Panc1 (cell line): ENCODE results near the gene SPACA6. TPM values are rescaled to one million over a fixed set of nuclear protein-coding genes. Genes with fewer than 3 reads are reported as not detected.

Experiments
- ATAC-seq: fragments of 200-7000 bp; cut with Tn5 transposase; 2 replicates; pipeline ENCODE4 v1.9.1; 2020; ENCODE audit warnings: mild to moderate bottlenecking, moderate library complexity
- BruUV-seq: library from RNA; stranded (reverse); fragments of 400-500 nt; replicated peaks from 2 replicates; lab custom pipeline; 2021; lab: Mats Ljungman, UMichigan
- CTCF ChIA-PET: fragments of 300-600 bp; sonication (Branson Sonifier 250); formaldehyde crosslinking; loops from one replicate; lab custom pipeline; 2022; ENCODE audit warnings: antibody characterized with exemption; lab: Charles Lee
- POLR2A ChIA-PET: fragments of 300-600 bp; sonication (Branson Sonifier 250); formaldehyde crosslinking; loops from one replicate; lab custom pipeline; 2022; ENCODE audit warnings: antibody characterized with exemption; lab: Charles Lee
- DNase-seq: peaks from one replicate; pipeline ENCODE4 v3.0.0-alpha.2; 2010; ENCODE audit warnings: low read depth, low spot score
- H3K27ac ChIP-seq: 2 replicates; pipeline ENCODE4 v1.5.1; 2011; ENCODE audit warnings: mild to moderate bottlenecking, low read length, inconsistent platforms
- H3K27me3 ChIP-seq: fragments of 200-500 bp; sonication (Bioruptor generic); 2 replicates; pipeline ENCODE4 v1.6.0; 2014; ENCODE audit warnings: low read length, inconsistent platforms; ENCODE audit not compliant: control insufficient read depth, insufficient read depth
- H3K36me3 ChIP-seq: fragments of 200-500 bp; sonication (Bioruptor generic); 2 replicates; pipeline ENCODE4 v1.5.1; 2014; ENCODE audit warnings: inconsistent platforms, mild to moderate bottlenecking, low read length, moderate library complexity; ENCODE audit not compliant: control insufficient read depth, insufficient read depth
- H3K4me1 ChIP-seq: 2 replicates; pipeline ENCODE4 v1.5.1; 2011; ENCODE audit warnings: inconsistent platforms, mild to moderate bottlenecking, low read length, moderate library complexity; ENCODE audit not compliant: control insufficient read depth, insufficient read depth
- H3K4me3 ChIP-seq, 2 experiments: 2 replicates each; pipeline ENCODE4 v1.5.1; 2011 to 2012; ENCODE audit warnings: low read depth in 2 of 2, low read length in 2 of 2, mild to moderate bottlenecking in 2 of 2, inconsistent platforms in 1 of 2, moderate library complexity in 1 of 2
- H3K9me3 ChIP-seq: fragments of 200-500 bp; sonication (Bioruptor generic); 2 replicates; pipeline ENCODE4 v1.5.1; 2014; ENCODE audit warnings: low read depth, mild to moderate bottlenecking, inconsistent platforms, low read length, moderate library complexity; ENCODE audit not compliant: control insufficient read depth, insufficient read depth
- POLR2AphosphoS5 ChIP-seq: IDR thresholded peaks from 2 replicates; pipeline ENCODE4 v1.6.1; 2012; ENCODE audit warnings: mild to moderate bottlenecking, low read depth, low read length, moderate library complexity
- SIN3A ChIP-seq: IDR thresholded peaks from 2 replicates; pipeline ENCODE4 v1.6.1; 2012; ENCODE audit warnings: low read depth, mild to moderate bottlenecking, low read length, moderate library complexity, borderline replicate concordance; ENCODE audit not compliant: insufficient read depth
- TCF7L2 ChIP-seq: IDR thresholded peaks from 2 replicates; pipeline ENCODE4 v1.6.1; 2011; ENCODE audit warnings: mild to moderate bottlenecking, low read depth, low read length, inconsistent platforms
- in situ Hi-C: cut with HindIII; loops from 2 replicates; pipeline ENCODE4 v1.10.0; 2016; ENCODE audit warnings: low sequenced_read_pairs, low pct_unique_long_range_greater_than_20kb
- intact Hi-C: fragments of 100-400 bp; cut with micrococcal nuclease; formaldehyde crosslinking; loops from one replicate; pipeline ENCODE4 v1.10.0; 2022; ENCODE audit not compliant: unreplicated experiment
- total RNA-seq: library from RNA; stranded (reverse); gene quantifications from one replicate; pipeline ENCODE4 v1.2.1, GENCODE V29; 2021; ENCODE audit not compliant: unreplicated experiment
- TF ChIP-seq, protein P1 (sequence below), 2 experiments: IDR thresholded peaks; 2 replicates each; pipeline ENCODE4 v1.6.1; 2011 to 2012; ENCODE audit warnings: low read depth in 2 of 2, control low read depth in 1 of 2, low read length in 1 of 2, mild to moderate bottlenecking in 1 of 2, moderate library complexity in 1 of 2; ENCODE audit not compliant: insufficient read depth in 1 of 2
- TF ChIP-seq, protein P2 (sequence below): fragments of 450-650 bp; IDR thresholded peaks from 2 replicates; pipeline ENCODE4 v1.5.1; 2017; ENCODE audit warnings: mild to moderate bottlenecking

The SPACA6 gene
- total RNA-seq, 1 experiment from 2014 or later, result 14.3 TPM

GRCh38 chr19:51727349-51727880 lies 34.3 kb downstream of the SPACA6 start:
- no peak for DNase-seq
- no peak for ATAC-seq
- ChIA-PET CTCF (no interaction called here), POLR2A (no interaction called here)
- no peak overlapping the region for H3K4me3 ChIP-seq
- no TSS peak for BruUV-seq
- no peak for TF ChIP-seq SIN3A
- TF ChIP-seq POLR2AphosphoS5, result no peak
- TF ChIP-seq, protein P1, sequence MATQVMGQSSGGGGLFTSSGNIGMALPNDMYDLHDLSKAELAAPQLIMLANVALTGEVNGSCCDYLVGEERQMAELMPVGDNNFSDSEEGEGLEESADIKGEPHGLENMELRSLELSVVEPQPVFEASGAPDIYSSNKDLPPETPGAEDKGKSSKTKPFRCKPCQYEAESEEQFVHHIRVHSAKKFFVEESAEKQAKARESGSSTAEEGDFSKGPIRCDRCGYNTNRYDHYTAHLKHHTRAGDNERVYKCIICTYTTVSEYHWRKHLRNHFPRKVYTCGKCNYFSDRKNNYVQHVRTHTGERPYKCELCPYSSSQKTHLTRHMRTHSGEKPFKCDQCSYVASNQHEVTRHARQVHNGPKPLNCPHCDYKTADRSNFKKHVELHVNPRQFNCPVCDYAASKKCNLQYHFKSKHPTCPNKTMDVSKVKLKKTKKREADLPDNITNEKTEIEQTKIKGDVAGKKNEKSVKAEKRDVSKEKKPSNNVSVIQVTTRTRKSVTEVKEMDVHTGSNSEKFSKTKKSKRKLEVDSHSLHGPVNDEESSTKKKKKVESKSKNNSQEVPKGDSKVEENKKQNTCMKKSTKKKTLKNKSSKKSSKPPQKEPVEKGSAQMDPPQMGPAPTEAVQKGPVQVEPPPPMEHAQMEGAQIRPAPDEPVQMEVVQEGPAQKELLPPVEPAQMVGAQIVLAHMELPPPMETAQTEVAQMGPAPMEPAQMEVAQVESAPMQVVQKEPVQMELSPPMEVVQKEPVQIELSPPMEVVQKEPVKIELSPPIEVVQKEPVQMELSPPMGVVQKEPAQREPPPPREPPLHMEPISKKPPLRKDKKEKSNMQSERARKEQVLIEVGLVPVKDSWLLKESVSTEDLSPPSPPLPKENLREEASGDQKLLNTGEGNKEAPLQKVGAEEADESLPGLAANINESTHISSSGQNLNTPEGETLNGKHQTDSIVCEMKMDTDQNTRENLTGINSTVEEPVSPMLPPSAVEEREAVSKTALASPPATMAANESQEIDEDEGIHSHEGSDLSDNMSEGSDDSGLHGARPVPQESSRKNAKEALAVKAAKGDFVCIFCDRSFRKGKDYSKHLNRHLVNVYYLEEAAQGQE (IDR thresholded peaks at IDR 0.05; ENCODE audit: insufficient read depth in 1 of 2, low read depth in 2 of 2, low read length in 1 of 2), result no peak
- TF ChIP-seq, protein P2, sequence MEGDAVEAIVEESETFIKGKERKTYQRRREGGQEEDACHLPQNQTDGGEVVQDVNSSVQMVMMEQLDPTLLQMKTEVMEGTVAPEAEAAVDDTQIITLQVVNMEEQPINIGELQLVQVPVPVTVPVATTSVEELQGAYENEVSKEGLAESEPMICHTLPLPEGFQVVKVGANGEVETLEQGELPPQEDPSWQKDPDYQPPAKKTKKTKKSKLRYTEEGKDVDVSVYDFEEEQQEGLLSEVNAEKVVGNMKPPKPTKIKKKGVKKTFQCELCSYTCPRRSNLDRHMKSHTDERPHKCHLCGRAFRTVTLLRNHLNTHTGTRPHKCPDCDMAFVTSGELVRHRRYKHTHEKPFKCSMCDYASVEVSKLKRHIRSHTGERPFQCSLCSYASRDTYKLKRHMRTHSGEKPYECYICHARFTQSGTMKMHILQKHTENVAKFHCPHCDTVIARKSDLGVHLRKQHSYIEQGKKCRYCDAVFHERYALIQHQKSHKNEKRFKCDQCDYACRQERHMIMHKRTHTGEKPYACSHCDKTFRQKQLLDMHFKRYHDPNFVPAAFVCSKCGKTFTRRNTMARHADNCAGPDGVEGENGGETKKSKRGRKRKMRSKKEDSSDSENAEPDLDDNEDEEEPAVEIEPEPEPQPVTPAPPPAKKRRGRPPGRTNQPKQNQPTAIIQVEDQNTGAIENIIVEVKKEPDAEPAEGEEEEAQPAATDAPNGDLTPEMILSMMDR, result no peak
- TF ChIP-seq TCF7L2, result no peak
- H3K36me3 ChIP-seq, result no peaks in the 10 kb centered on the region
- H3K9me3 ChIP-seq, result no peaks in the 10 kb centered on the region
- no peaks in the 10 kb centered on the region for H3K27me3 ChIP-seq
- in situ Hi-C loops, result no loop called here
- no peaks in the 10 kb centered on the region for H3K4me1 ChIP-seq
- no peak overlapping the region for H3K27ac ChIP-seq
- intact Hi-C loops, result no loop called here

DNA sequence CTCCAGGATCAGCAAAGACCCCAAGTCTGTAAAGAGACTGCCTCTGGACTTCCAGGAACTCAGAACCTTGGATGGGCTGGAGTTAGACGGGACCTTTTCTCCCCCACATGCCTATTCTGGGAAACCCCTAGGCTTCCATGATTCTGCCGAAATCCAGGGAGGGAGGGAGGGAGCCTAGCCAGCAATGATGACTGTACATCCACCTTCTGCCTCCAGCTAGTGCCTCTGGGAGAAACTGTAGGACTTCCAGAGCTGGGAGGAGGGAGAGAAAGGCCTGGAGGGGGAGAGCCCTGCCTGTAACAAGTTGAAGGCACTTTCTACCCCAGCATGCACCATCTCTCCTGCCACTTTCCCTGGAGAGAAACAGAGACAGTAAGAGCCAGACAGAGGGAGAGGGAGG lies 36.7 kb downstream of the SPACA6 start:
- H3K36me3 ChIP-seq, result no peaks in the 10 kb centered on the region
- CTCF ChIA-PET, result no interaction called here
- POLR2A ChIA-PET, result no interaction called here

More for the DNA sequence above, 36.7 kb downstream of the SPACA6 start:
- Histone ChIP-seq H3K27me3 (no peaks in the 10 kb centered on the region; the same call in 1 of the 2 replicates), H3K27ac (no peak overlapping the region), H3K4me3 (no peak overlapping the region), H3K4me1 (no peaks in the 10 kb centered on the region), H3K9me3 (no peaks in the 10 kb centered on the region)
- no TSS peak for BruUV-seq
- DNase-seq (no peak), ATAC-seq (no peak)
- in situ Hi-C loops, result no loop called here
- intact Hi-C loops, result no loop called here
- TF ChIP-seq, protein P2, result no peak
- TF ChIP-seq, protein P1 (IDR thresholded peaks at IDR 0.05; ENCODE audit: insufficient read depth in 1 of 2, low read depth in 2 of 2, low read length in 1 of 2), result no peak
